Measurements from ENCODE around the gene ORM2. TPM values are rescaled to one million over a fixed set of nuclear protein-coding genes. Genes with fewer than 3 reads are reported as not detected.
A peak's percentile ranks its signal among the peaks of the same experiment; 100 is the strongest.
"Not testable (repeated sequence)": the region's sequence is repeated elsewhere in the genome, so short reads cannot be mapped to it uniquely, and the experiment has no call there.

Gene ORM2
- 0.64 TPM for total RNA-seq

DNA sequence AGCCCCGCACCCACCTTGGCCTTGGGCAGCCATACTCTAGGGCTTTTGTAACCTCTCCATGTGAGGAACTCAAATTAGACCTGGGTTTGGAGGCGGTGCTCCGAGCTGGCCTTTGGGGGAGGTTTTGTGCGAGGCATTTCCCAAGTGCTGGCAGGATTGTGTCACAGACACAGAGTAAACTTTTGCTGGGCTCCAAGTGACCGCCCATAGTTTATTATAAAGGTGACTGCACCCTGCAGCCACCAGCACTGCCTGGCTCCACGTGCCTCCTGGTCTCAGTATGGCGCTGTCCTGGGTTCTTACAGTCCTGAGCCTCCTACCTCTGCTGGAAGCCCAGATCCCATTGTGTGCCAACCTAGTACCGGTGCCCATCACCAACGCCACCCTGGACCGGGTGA is at the start of gene ORM2:
Gene ORM2, plus strand, starts transcription at position 245 of the 398 bp plus-strand sequence. Its CDS starts 36 bp downstream, at position 281.
- H3K4me3 ChIP-seq; H3K9me3 ChIP-seq; intact Hi-C loops (cut with DNase I); H3K27me3 ChIP-seq; H3K36me3 ChIP-seq; H3K4me1 ChIP-seq; DNase-seq (ENCODE audit: low spot score in 2 of 2); H3K27ac ChIP-seq: not testable (repeated sequence)

DNA sequence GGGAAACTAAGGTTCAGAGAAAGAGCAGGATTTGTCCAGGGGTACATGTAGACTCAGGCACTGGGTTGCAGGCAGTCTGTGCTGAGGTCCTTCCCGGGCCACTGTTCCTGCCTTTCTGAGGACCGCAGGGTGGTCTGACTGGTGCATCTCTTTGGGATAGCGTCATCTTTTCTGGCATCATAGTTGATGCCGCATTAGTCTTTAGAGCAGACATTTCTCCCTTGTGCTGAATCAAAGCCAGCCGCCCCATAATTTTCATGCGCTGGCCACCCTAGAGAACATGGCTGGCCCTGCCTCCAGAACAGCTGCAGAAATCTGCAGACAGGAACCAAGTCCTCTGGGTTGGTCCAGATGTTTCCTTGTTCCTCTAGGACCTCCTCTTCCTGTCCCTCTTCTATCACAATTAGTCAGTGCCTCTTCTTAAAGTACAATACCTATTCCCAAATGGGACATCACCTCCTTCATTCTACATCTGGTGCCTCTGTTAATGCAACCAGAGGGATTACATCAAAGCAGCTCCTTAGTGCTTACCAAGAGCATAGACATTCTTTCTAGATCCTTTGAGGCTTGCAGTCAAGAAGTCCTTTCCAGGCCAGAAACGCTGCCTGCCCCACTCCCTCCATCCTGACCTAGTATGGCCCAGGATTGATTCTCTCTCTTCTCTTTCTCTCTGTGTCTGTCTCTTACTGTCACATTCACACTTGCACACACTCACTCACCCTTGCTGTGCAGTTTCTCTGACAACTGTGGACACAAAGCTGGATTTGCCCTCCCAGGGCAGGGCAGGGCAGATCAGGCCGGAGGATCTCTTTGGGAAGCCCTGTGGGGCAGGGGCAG is 48.8 kb upstream of the ORM2 start:
- DNase-seq (ENCODE audit: low spot score in 2 of 2), result peak in 1 of 2 donors; percentile 42
- peaks cover 0 to 15% of the 10 kb centered on the region in 2 donors for H3K4me1 ChIP-seq
- no peaks in the 10 kb centered on the region for H3K27me3 ChIP-seq
- no peaks in the 10 kb centered on the region for H3K36me3 ChIP-seq
- H3K4me3 ChIP-seq, result no peak overlapping the region
- H3K27ac ChIP-seq, result no peak overlapping the region
- H3K9me3 ChIP-seq, result no peaks in the 10 kb centered on the region
- TF ChIP-seq, protein P1, sequence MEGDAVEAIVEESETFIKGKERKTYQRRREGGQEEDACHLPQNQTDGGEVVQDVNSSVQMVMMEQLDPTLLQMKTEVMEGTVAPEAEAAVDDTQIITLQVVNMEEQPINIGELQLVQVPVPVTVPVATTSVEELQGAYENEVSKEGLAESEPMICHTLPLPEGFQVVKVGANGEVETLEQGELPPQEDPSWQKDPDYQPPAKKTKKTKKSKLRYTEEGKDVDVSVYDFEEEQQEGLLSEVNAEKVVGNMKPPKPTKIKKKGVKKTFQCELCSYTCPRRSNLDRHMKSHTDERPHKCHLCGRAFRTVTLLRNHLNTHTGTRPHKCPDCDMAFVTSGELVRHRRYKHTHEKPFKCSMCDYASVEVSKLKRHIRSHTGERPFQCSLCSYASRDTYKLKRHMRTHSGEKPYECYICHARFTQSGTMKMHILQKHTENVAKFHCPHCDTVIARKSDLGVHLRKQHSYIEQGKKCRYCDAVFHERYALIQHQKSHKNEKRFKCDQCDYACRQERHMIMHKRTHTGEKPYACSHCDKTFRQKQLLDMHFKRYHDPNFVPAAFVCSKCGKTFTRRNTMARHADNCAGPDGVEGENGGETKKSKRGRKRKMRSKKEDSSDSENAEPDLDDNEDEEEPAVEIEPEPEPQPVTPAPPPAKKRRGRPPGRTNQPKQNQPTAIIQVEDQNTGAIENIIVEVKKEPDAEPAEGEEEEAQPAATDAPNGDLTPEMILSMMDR (IDR thresholded peaks at IDR 0.05), result no peak
- intact Hi-C loops (cut with DNase I), result no loop called here

DNA sequence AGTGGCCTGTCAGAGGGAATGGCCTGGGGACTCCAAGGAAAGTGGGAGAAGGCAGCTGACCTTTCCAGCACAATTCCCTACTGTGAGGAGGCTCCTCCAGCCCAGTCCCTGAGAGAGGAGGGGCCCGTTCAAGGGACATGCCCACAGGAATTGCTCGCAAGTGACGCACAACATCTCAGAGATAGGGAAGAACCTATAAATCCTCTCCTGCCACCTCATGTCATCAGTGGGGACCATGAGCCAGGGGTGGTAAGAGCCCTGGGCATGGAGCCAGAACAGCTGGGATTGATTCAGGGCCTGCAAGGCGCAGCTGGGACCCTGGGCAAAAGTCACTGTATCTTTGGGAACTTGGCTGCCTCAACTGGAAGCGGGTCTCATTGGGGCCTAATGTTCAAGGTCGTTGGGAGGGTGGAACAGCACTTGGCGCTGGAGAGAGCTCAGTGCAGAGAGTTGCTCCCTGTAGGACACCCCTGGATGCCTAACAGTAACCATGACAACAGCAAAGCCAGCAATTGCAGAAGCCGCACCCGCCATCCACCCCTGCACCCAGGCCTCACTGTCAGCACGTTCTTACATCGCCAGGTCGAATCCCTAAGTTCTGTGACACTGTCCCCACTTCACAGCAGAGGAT is 48.1 kb upstream of the ORM2 start:
- Histone ChIP-seq H3K27ac (no peak overlapping the region), H3K9me3 (no peaks in the 10 kb centered on the region), H3K4me1 (peaks cover 0 to 15% of the 10 kb centered on the region in 2 donors), H3K36me3 (no peaks in the 10 kb centered on the region), H3K4me3 (no peak overlapping the region), H3K27me3 (no peaks in the 10 kb centered on the region)
- intact Hi-C loops (cut with DNase I), result no loop called here
- peak; percentile 3 to 58 for DNase-seq (ENCODE audit: low spot score in 2 of 2)
- TF ChIP-seq, protein P1 (IDR thresholded peaks at IDR 0.05), result no peak

DNA sequence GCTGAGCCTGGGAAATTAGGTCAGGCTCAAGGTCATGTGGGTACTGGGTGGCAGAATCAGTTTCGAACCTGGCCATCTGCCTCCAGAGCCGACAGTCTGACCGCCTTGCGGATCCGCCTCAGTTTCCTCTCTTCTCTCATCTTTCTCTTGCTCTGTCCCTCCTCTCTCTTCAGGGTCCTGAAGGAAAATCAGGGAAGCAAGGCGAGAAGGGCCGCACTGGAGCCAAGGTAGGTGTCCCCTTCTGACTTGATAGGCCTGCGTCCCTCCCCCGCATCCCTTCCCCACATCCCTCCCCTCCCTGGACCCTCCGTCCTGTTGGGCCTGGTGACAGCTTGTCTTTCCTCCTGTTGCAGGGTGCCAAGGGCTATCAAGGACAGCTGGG is 47.6 kb upstream of the ORM2 start:
- Histone ChIP-seq H3K27me3 (no peaks in the 10 kb centered on the region), H3K36me3 (no peaks in the 10 kb centered on the region), H3K4me1 (peaks cover 0 to 15% of the 10 kb centered on the region in 2 donors), H3K9me3 (no peaks in the 10 kb centered on the region), H3K27ac (no peak overlapping the region), H3K4me3 (no peak overlapping the region)
- intact Hi-C loops (cut with DNase I), result no loop called here
- peak in 1 of 2 donors; percentile 31 for DNase-seq (ENCODE audit: low spot score in 2 of 2)
- TF ChIP-seq, protein P1 (IDR thresholded peaks at IDR 0.05), result no peak

DNA sequence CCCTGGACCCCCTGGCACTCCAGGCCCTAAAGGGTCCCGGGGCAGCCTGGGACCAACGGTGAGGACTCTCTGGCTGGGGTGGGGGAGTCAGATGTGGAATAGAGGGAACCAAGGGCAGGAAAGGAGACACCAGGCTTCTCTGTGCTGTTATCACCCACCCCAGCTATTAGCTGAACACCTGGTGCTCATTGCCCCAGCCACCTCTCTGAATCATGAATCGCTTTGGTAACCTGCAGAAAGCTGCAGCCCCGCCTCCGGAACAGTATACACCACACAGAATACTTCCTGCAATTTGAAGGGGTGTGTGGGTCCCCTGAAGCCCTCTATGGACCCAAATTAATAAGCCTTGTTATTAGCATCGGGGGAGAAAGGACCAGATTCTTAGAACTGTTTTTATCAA is 47.2 kb upstream of the ORM2 start:
- Histone ChIP-seq H3K36me3 (no peaks in the 10 kb centered on the region), H3K27ac (no peak overlapping the region), H3K9me3 (no peaks in the 10 kb centered on the region), H3K4me1 (peaks cover 0 to 15% of the 10 kb centered on the region in 2 donors), H3K27me3 (no peaks in the 10 kb centered on the region), H3K4me3 (no peak overlapping the region)
- TF ChIP-seq, protein P1 (IDR thresholded peaks at IDR 0.05), result no peak
- intact Hi-C loops (cut with DNase I), result no loop called here
- DNase-seq (ENCODE audit: low spot score in 2 of 2), result peak; percentile 4 to 25

DNA sequence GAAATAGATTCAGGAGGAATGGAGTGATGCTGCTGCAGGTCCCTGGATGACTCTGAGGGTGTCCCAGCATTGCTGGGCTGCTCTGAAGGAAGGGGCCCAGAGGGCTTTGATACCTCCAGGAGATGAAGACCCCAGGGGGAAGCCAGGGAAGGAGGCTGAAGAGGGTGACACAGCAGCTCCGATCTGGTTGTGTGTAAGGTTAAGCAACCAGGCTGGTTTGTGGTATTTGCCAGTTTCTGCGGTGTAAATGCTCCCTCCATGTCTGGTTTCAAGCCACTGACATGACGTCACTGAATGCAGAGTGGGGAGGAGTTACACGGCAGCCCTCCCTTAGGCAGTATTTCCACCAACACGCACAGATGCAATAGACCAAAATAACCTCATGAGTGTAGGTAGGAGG is 46.7 kb upstream of the ORM2 start:
- no peaks in the 10 kb centered on the region for H3K9me3 ChIP-seq
- H3K4me1 ChIP-seq, result peaks cover 0 to 15% of the 10 kb centered on the region in 2 donors
- TF ChIP-seq, protein P1 (IDR thresholded peaks at IDR 0.05), result no peak
- intact Hi-C loops (cut with DNase I), result no loop called here
- H3K36me3 ChIP-seq, result no peaks in the 10 kb centered on the region
- no peak overlapping the region for H3K27ac ChIP-seq
- no peak overlapping the region for H3K4me3 ChIP-seq
- H3K27me3 ChIP-seq, result no peaks in the 10 kb centered on the region
- DNase-seq (ENCODE audit: low spot score in 2 of 2), result peak in 1 of 2 donors; percentile 58

All from ascending aorta (tissue), 2 donors.